K562 (cell line): ENCODE measurements around the gene PDGFC. TPM values are rescaled to one million over a fixed set of nuclear protein-coding genes. Genes with fewer than 3 reads are reported as not detected.

Source experiments
- ATAC-seq: fragments of 200-7000 bp; cut with Tn5 transposase; 3 replicates; pipeline ENCODE4 v1.9.1; 2020; ENCODE audit warnings: moderate library complexity
- BruUV-seq: library from RNA; stranded (reverse); fragments of 400-500 nt; replicated peaks from 2 replicates; lab custom pipeline; 2021; lab: Mats Ljungman, UMichigan
- CTCF ChIA-PET: fragments of 300-600 bp; formaldehyde crosslinking; extraction: SDS; loops from one replicate; lab custom pipeline; 2021; ENCODE audit warnings: low intra/inter-chr PET ratio; lab: Yijun Ruan, JAX
- POLR2A ChIA-PET: fragments of 300-600, 350-650 bp; sonication (Branson Sonifier 250); formaldehyde crosslinking; extraction: SDS; loops from one replicate; lab custom pipeline; 2021; ENCODE audit warnings: antibody characterized with exemption, inconsistent platforms; lab: Yijun Ruan, JAX
- DNase-seq, 4 experiments: peaks; one replicate each; pipeline versions ENCODE4 v3.0.0 to v3.0.0-alpha.2; 2011 to 2018; ENCODE audit warnings: low spot score in 3 of 4, mixed read lengths in 3 of 4; ENCODE audit errors: extremely low read depth in 1 of 4
- FAIRE-seq: peaks from 2 replicates; lab custom pipeline; 2011; peaks lifted over from hg19 to GRCh38; lab: Jason Lieb, UNC
- H2AFZ ChIP-seq: 2 replicates; pipeline ENCODE4 v1.6.0; 2011; ENCODE audit warnings: low read depth, low read length, control low read depth, inconsistent platforms
- H3K27ac ChIP-seq: fragments of 200-600 bp; 3 replicates; pipeline ENCODE4 v1.8.0; 2011; ENCODE audit warnings: low read depth, mild to moderate bottlenecking, control low read depth, inconsistent platforms, low read length, moderate library complexity, mixed read lengths; ENCODE audit errors: extremely low read depth
- H3K27me3 ChIP-seq, 2 experiments: fragments of 300-600 bp in 1 of 2; 2 replicates in 1 of 2; 3 replicates in 1 of 2; pipeline versions ENCODE4 v1.6.0 to v1.8.0; 2011; ENCODE audit warnings: inconsistent platforms in 2 of 2, low read length in 2 of 2, mild to moderate bottlenecking in 1 of 2, mixed read lengths in 1 of 2, moderate library complexity in 1 of 2; ENCODE audit not compliant: control insufficient read depth in 2 of 2, insufficient read depth in 2 of 2
- H3K36me3 ChIP-seq: fragments of 300-600 bp; 3 replicates; pipeline ENCODE4 v1.8.0; 2011; ENCODE audit warnings: mild to moderate bottlenecking, low read length, inconsistent platforms; ENCODE audit not compliant: control insufficient read depth, insufficient read depth
- H3K4me1 ChIP-seq, 2 experiments: fragments of 200-600 bp in 1 of 2; replicated peaks in 1 of 2; 2 replicates in 1 of 2; 3 replicates in 1 of 2; pipeline versions ENCODE4 v1.5.1 to v1.8.0; 2011; ENCODE audit warnings: inconsistent platforms in 2 of 2, low read length in 2 of 2, mild to moderate bottlenecking in 1 of 2, mixed read lengths in 1 of 2, moderate library complexity in 1 of 2; ENCODE audit not compliant: control insufficient read depth in 2 of 2, insufficient read depth in 2 of 2
- H3K4me2 ChIP-seq: 2 replicates; pipeline ENCODE4 v1.6.1; 2011; ENCODE audit warnings: low read length, control low read depth, inconsistent platforms, mixed read lengths; ENCODE audit not compliant: insufficient read depth
- H3K4me3 ChIP-seq: fragments of 200-600 bp; sonication (generic), shearing (Covaris generic); 2 replicates; pipeline ENCODE4 v1.5.1; 2016; ENCODE audit warnings: control low read depth, inconsistent platforms
- H3K79me2 ChIP-seq: fragments of 200-600 bp; 3 replicates; pipeline ENCODE4 v1.8.0; 2011; ENCODE audit warnings: low read length, inconsistent platforms; ENCODE audit not compliant: control insufficient read depth, insufficient read depth
- H3K9ac ChIP-seq, 2 experiments: 2 replicates each; pipeline versions ENCODE4 v1.6.0 to v1.6.1; 2011; ENCODE audit warnings: low read depth in 2 of 2, low read length in 2 of 2, control low read depth in 1 of 2, inconsistent platforms in 1 of 2, mild to moderate bottlenecking in 1 of 2, mixed read lengths in 1 of 2; ENCODE audit not compliant: insufficient read depth in 1 of 2
- H3K9me1 ChIP-seq: one replicate; pipeline ENCODE4 v1.6.0; 2011; ENCODE audit warnings: inconsistent platforms, mild to moderate bottlenecking, low read length, moderate library complexity; ENCODE audit not compliant: control insufficient read depth, insufficient read depth
- H3K9me3 ChIP-seq: replicated peaks from 2 replicates; pipeline ENCODE4 v1.5.1; 2011; ENCODE audit warnings: low read depth, low read length, inconsistent platforms; ENCODE audit not compliant: control insufficient read depth, insufficient read depth
- H4K20me1 ChIP-seq: replicated peaks from 2 replicates; pipeline ENCODE4 v1.6.1; 2011; ENCODE audit warnings: low read length, inconsistent platforms, mixed read lengths; ENCODE audit not compliant: control insufficient read depth, insufficient read depth
- CAMTA2 ChIP-seq: fragments of 250-450 bp; sonication (Bioruptor Pico); conservative IDR thresholded peaks from 2 replicates; pipeline ENCODE4 v1.5.1; 2022
- CREBBP ChIP-seq: IDR thresholded peaks from one replicate; pipeline ENCODE4 v1.6.1; 2012; ENCODE audit warnings: low read depth, mild to moderate bottlenecking, control low read depth, inconsistent platforms, low read length
- EZH2 ChIP-seq: IDR thresholded peaks from 2 replicates; pipeline ENCODE4 v1.6.1; 2012; ENCODE audit warnings: low read depth, mild to moderate bottlenecking, inconsistent platforms, low read length, borderline replicate concordance
- FOXK1 ChIP-seq: sonication (generic); formaldehyde crosslinking; IDR thresholded peaks from 2 replicates; pipeline ENCODE4 v1.8.0; 2022; ENCODE audit warnings: missing genetic modification reagents, mild to moderate bottlenecking, borderline replicate concordance
- MAFG ChIP-seq: fragments of 450-650 bp; conservative IDR thresholded peaks from 2 replicates; pipeline ENCODE4 v1.6.1; 2016; ENCODE audit warnings: missing genetic modification characterization, missing compliant biosample characterization
- MLLT1 ChIP-seq, 2 experiments: fragments of 450-650 bp; IDR thresholded peaks; 2 replicates each; pipeline ENCODE4 v1.6.1; 2016
- RREB1 ChIP-seq: fragments of 250-450 bp; sonication (Bioruptor Pico); IDR thresholded peaks from 2 replicates; pipeline ENCODE4 v1.4.0; 2020
- SMARCA4 ChIP-seq: fragments of 450-650 bp; IDR thresholded peaks from 2 replicates; pipeline ENCODE4 v1.6.1; 2016
- ZNF140 ChIP-seq: fragments of 250-450 bp; sonication (Bioruptor Pico); IDR thresholded peaks from 2 replicates; pipeline ENCODE4 v1.8.0; 2021; ENCODE audit warnings: moderate library complexity, mild to moderate bottlenecking, inconsistent platforms
- ZNF707 ChIP-seq: fragments of 250-450 bp; sonication (Bioruptor Pico); conservative IDR thresholded peaks from 2 replicates; pipeline ENCODE4 v1.8.0; 2022; ENCODE audit warnings: inconsistent platforms, mild to moderate bottlenecking, moderate library complexity
- ZNF740 ChIP-seq, 3 experiments: fragments of 200-800 bp in 1 of 3; sonication (Bioruptor generic) in 1 of 3; sonication (generic) in 1 of 3; formaldehyde crosslinking in 1 of 3; IDR thresholded peaks; 2 replicates each; pipeline versions ENCODE4 v1.6.1 to v1.8.0; 2016 to 2022; ENCODE audit warnings: mild to moderate bottlenecking in 2 of 3, missing compliant biosample characterization in 2 of 3, missing genetic modification characterization in 2 of 3, missing genetic modification reagents in 1 of 3
- ZNF780A ChIP-seq: fragments of 250-450 bp; sonication (Bioruptor Pico); IDR thresholded peaks from 2 replicates; pipeline ENCODE4 v1.5.0; 2021; ENCODE audit warnings: mild to moderate bottlenecking
- WGBS: fragments of 100-300 bp; shearing (Covaris generic); methylation state at CpG from one replicate; pipeline ENCODE4 v1.1.6; 2016; ENCODE audit warnings: low coverage, mixed read lengths; ENCODE audit not compliant: insufficient coverage; ENCODE audit errors: missing lambda C conversion rate; 5-methylcytosine and 5-hydroxymethylcytosine counted together
- in situ Hi-C: fragments of 300-500 bp; cut with MboI; formaldehyde crosslinking; loops from 4 replicates; pipeline ENCODE4 v1.15.0; 2018; ENCODE audit warnings: inconsistent platforms, mixed read lengths
- intact Hi-C: fragments of 100-400 bp; cut with micrococcal nuclease; formaldehyde crosslinking; loops from 2 replicates; pipeline ENCODE4 v1.14.2; 2022
- polyA plus RNA-seq, 8 experiments: library from polyadenylated mRNA; depleted of rRNA in 4 of 8; stranded (reverse) in 5 of 8; unstranded in 3 of 8; fragments of >200 nt; fragmentation: Nextera tagmentation in 2 of 8; fragmentation: Illumina TruSeq in 1 of 8; extraction: Ambion mirVana in 2 of 8; extraction: Trizol in 1 of 8; gene quantifications; 2 replicates each; pipeline versions ENCODE4 v1.2.1 to v1.2.3, GENCODE V29; 2011 to 2014; ENCODE audit warnings: inconsistent platforms in 1 of 8, missing spikeins in 1 of 8
- total RNA-seq, 7 experiments: library from RNA; depleted of rRNA in 6 of 7; stranded (reverse); fragments of >200 nt in 6 of 7; fragmentation: Illumina TruSeq in 2 of 7; extraction: Trizol in 2 of 7; gene quantifications; 2 replicates each; pipeline versions ENCODE4 v1.2.1 to v1.2.3, GENCODE V29; 2011 to 2021; ENCODE audit warnings: low replicate concordance in 1 of 7

The PDGFC gene
- total and polyA plus RNA-seq, 9 of the 15 experiments (the other 6 are each of a cell fraction or from before 2014, with no cell fraction given), result not detected

- intact Hi-C loops, result no loop called here
- Histone ChIP-seq H2AFZ (no peak overlapping the region), H3K27me3 (no peaks in the 10 kb centered on the region)
- TF ChIP-seq MAFG (tag), result no peak
- no peak for TF ChIP-seq SMARCA4
- TF ChIP-seq EZH2, result no peak
- no peak for TF ChIP-seq ZNF780A (CRISPR knock-in tag)
- no peak for TF ChIP-seq MLLT1 (IDR thresholded peaks at IDR 0.05)
- TF ChIP-seq RREB1 (CRISPR knock-in tag), result no peak
- TF ChIP-seq ZNF140, result no peak
- TF ChIP-seq CREBBP, result no peak
- TF ChIP-seq ZNF707 (CRISPR knock-in tag), result no peak
- no peak for TF ChIP-seq CAMTA2
- no peak for TF ChIP-seq FOXK1 (CRISPR knock-in tag)
- TF ChIP-seq ZNF740 (CRISPR knock-in tag; IDR thresholded peaks at IDR 0.05), result no peak
- TF ChIP-seq ZNF740 (tag; IDR thresholded peaks at IDR 0.05), result no peak
- TF ChIP-seq, all 486 proteins: peak for 0
- no peak for ATAC-seq
- H3K4me3 ChIP-seq, result no peak overlapping the region
- no peak for FAIRE-seq
- in situ Hi-C loops, result no loop called here
- H3K27ac ChIP-seq, result no peak overlapping the region
- H3K9ac ChIP-seq, result no peak overlapping the region
- ChIA-PET CTCF (no interaction called here), POLR2A (no interaction called here)
- no peaks in the 10 kb centered on the region for H3K36me3 ChIP-seq
- DNase-seq, result no peak
- no TSS peak for BruUV-seq
- no peaks in the 10 kb centered on the region for H3K9me3 ChIP-seq
- no peaks in the 10 kb centered on the region for H3K79me2 ChIP-seq
- H4K20me1 ChIP-seq, result no peaks in the 10 kb centered on the region
- H3K4me1 ChIP-seq, result no peaks in the 10 kb centered on the region
- no peak overlapping the region for H3K4me2 ChIP-seq
- H3K9me1 ChIP-seq, result no peaks in the 10 kb centered on the region
- WGBS, result 2% methylated on average over 3 of the region's 3 CpGs
These were observed 26.1 kb downstream of the PDGFC start for GRCh38 chr4:156945532-156945931.
